ENCODE results near the gene MIF.

DNA sequence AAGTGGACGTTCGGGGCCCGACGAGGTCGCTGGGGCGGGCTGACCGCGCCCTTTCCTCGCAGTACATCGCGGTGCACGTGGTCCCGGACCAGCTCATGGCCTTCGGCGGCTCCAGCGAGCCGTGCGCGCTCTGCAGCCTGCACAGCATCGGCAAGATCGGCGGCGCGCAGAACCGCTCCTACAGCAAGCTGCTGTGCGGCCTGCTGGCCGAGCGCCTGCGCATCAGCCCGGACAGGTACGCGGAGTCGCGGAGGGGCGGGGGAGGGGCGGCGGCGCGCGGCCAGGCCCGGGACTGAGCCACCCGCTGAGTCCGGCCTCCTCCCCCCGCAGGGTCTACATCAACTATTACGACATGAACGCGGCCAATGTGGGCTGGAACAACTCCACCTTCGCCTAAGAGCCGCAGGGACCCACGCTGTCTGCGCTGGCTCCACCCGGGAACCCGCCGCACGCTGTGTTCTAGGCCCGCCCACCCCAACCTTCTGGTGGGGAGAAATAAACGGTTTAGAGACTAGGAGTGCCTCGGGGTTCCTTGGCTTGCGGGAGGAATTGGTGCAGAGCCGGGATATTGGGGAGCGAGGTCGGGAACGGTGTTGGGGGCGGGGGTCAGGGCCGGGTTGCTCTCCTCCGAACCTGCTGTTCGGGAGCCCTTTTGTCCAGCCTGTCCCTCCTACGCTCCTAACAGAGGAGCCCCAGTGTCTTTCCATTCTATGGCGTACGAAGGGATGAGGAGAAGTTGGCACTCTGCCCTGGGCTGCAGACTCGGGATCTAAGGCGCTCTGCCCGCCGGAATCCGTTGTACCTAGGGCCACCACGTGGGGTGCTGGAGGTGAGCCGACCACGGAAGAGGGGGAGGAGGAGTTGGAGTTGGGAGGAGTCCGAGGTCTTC, 771 bp downstream of the MIF start:
- TF ChIP-seq, protein P1, sequence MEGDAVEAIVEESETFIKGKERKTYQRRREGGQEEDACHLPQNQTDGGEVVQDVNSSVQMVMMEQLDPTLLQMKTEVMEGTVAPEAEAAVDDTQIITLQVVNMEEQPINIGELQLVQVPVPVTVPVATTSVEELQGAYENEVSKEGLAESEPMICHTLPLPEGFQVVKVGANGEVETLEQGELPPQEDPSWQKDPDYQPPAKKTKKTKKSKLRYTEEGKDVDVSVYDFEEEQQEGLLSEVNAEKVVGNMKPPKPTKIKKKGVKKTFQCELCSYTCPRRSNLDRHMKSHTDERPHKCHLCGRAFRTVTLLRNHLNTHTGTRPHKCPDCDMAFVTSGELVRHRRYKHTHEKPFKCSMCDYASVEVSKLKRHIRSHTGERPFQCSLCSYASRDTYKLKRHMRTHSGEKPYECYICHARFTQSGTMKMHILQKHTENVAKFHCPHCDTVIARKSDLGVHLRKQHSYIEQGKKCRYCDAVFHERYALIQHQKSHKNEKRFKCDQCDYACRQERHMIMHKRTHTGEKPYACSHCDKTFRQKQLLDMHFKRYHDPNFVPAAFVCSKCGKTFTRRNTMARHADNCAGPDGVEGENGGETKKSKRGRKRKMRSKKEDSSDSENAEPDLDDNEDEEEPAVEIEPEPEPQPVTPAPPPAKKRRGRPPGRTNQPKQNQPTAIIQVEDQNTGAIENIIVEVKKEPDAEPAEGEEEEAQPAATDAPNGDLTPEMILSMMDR (IDR thresholded peaks at IDR 0.05; ENCODE audit: low read depth, low read length) = peak; percentile 16
- TF ChIP-seq, protein P2, sequence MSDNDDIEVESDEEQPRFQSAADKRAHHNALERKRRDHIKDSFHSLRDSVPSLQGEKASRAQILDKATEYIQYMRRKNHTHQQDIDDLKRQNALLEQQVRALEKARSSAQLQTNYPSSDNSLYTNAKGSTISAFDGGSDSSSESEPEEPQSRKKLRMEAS (IDR thresholded peaks at IDR 0.05; ENCODE audit: low read depth, low read length) = peak; percentile 66
- TF ChIP-seq POLR2A (IDR thresholded peaks at IDR 0.05; ENCODE audit: extremely low read depth, insufficient read length) = no peak
- TF ChIP-seq MYC (IDR thresholded peaks at IDR 0.05; ENCODE audit: low read depth, low read length) = peak; percentile 78; the same call in 1 of the 2 replicates
